NCI-H1092 treated with DMSO at 0.1 percent for 48 hours (cell line): ENCODE measurements around the gene AQP1.

Experiments used
- DNase-seq: peaks from one replicate; lab custom pipeline; 2025; lab: John Stamatoyannopoulos, UW

AQP1 gene

DNA sequence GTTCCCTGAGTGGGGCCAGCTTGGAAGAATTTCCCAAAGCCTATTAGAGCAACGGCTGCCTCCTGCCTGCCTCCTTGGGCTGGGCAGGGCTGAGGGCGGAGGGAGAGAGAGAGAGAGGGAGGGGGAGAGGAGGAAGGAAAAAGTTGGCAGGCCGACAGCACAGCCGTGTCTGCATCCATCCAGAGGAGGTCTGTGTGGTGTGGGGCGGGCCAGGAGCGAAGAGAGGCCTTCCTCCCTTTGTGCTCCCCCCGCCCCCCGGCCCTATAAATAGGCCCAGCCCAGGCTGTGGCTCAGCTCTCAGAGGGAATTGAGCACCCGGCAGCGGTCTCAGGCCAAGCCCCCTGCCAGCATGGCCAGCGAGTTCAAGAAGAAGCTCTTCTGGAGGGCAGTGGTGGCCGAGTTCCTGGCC lies at the start of gene AQP1:
Gene AQP1 (plus strand): TSS at position 293 of the 409 bp plus-strand sequence. CDS start 57 bp downstream, at position 350.
- DNase-seq = no peak

DNA sequence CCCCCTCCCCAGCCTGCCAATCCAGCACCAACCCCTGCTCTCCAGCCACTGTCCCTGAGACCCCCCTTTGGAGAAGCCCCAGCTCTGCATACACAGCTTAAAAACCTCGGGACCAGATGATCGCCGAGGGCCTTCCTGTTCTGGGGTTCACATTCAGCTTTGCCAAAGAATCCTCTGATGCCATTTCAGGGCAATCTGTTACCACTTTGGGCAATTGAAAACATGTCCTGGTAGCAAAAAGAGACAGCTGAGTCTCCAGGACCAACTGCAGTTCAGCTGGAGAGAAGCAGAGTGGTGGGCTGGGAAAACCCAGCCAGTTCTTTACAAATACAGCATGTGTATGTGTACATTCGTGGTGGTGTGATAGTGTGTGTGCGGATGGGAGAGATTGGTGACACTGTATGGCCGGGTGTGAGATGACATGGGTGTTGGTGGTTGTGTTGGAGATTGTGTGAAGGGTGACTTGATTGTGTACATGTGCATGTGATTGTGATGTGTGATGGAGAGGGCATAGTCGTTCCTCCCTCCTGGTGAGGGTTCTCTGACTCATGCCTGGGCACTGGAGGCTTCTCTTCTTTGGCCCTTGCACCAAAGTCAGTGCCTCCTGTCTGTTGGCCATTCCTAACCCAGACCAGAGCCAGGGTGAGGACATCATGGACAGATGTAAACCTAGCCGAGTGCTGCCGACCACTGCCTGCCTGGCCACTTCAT lies 48.5 kb upstream of the AQP1 start:
- DNase-seq = no peak

DNA sequence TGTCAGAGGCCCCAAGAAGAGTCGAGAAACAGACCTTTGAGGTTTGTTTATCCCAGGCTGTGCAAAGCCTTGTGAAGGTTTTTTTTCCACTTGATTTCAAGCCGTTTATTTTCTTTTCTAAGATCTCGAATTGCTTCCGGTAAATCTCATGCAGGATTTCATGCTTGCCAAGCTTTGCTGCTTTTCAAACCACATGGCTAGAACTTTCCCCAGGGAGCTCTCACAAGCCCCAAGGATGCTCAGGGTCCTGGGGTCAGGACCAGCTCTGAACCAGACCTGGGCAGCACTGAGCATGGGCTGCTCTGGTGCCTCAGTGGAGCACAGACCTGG lies 48.0 kb upstream of the AQP1 start:
- DNase-seq = no peak

- no peak for DNase-seq
Measured at GRCh38 chr7:30864101-30864500, 47.6 kb upstream of the AQP1 start.

DNA sequence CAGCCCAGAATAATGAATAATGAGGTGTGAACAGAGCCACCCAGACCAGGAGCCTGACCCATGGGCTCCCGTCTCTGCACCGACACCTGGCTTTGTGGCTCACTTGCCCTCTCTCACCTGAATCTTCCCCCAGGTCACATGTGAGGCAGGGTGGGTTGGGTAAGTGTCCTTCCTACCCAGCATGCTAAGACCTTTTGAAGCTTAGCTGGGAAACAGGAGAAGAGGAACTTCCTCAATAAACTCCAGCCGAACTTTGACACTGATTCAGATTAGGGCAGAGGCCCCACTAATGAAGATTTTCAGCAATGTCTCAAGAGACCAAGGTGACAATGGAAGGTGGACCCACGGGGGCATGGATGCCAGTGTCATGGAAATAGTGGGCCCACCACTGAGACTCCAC lies 46.6 kb upstream of the AQP1 start:
- DNase-seq = no peak

DNA sequence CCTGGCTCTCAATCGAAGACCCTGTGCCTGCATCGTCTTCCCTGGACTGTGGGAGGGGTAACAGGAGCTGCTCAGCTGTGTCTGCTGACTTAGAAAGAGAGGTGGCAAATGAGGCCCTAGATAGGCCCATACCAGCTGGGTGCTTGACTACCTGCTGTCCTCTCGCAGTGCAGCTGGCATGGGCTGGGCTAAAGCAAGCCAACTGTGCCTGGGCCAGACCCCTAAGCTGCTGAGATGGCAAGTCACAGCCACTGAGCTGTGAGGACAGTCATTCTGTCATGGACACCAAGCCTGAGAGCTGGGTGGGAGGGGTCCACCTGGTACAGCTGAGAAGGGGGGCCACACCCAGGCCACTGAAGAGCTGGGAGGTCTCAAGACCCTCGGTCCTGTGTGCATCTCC lies 45.8 kb upstream of the AQP1 start:
- DNase-seq = no peak

- no peak for DNase-seq
Measured at GRCh38 chr7:30866939-30867338, 44.7 kb upstream of the AQP1 start.

DNA sequence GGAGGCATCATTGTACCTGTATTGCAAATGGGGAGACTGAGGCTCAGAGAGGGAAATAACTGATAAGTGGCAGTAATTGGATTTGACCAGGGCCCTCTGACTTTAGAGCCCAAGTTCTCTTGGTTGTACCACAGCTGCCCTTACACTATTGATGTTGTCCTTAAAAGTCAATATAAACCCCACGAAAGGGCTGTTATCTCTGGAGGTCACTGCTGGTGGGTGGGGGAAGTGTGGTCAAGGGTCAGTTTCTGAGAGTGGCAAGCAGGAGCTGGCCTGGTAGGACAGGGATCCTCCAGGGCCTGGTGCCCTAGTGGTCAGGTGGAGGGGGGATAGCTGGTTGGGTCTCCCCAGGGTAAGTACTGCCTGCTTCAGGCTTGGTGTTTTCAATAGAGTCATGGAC lies 44.2 kb upstream of the AQP1 start:
- DNase-seq = no peak

DNA sequence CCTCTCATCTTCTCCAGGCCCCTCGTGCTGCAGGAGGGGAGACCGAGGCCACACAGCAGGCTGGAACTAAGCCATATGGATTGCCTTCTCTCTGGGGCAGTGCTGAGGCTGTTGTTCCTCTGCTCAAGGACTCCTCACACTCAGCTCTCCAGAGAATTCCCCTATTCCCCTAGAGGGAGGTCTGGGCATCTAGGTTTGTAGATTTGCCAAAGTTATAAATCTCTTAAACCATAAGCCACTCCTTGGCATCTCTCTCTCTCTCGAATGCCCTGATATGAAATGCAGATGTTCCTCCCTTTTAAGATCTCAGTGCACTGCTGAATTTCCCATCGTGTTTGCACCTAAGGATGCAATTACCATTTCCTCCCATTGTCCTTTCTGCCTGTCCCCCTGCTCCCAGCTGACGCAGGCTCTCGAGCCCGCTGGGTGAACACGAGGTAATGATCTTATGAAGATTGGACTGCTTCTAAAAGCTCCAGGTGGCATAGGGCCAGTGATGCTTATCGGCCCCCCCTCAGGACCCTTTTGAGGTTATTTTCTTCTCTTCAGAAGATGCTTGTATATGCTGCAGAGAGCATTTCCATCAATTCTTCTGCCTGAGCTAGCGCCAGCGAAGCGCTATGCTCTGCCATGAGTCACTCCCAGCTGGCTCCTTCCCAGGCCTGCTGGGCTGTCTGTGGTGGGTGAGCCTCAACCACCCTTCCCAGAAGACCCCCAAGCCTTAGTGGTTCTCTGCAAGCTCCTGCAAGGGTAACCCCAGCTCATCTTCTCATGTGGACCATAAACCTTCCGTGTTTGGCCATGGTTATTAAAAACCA lies 41.6 kb upstream of the AQP1 start:
- peak; percentile 38 for DNase-seq

DNA sequence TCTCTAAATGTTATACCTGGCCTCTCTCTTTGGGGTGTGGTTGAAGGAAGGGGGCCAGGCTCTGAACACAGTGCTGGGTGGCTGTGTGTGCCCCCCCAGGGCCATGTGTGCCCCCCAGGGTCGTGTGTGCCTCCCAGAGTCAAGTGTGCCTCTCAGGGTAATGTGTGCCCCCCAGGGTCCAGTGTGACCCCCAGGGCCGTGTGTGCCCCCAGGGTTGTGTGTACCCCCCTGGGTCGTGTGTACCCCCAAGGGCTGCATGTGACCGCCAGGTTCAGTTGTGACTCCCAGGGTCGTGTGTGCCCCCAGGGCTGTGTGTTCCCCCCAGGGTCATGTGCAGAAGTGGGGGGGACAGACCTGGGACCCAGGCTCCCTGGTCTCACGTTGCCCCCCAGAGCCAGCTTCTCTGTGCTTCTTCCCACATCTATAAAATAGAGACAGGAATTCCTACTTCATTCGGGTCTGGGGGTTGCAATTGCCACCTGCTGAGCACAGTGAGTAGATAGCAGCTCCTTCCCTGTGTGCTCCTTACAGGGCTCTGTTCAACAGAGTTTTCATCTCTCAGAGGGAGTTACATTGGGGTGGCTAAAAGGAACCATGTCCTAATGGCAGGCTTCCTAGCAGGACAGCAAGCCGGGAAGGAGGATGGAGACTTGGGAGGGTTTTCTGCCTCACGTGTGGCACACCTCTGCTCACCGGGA lies 40.7 kb upstream of the AQP1 start:
- DNase-seq = no peak

GRCh38 chr7:30871655-30872054 lies 40.0 kb upstream of the AQP1 start:
- no peak for DNase-seq

DNA sequence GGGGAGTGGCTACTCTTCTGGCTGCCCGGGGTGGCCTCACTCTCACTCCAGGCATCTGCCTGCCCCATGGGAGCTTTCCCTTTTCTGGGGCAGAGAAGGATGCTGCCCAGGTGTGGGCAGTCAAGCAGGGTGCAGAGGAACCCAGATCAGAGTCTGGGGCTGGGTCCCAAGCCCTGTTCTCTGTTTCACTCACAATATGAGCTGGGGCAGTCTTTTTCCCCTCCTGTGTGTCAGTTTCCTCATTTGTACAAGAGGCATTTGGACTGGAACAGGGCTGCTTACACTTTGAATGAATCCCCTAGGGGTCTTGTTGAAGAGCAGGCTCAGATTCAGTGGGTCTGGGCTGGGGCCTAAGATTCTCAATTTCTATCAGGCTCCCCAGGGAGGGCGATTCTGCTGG lies 38.4 kb upstream of the AQP1 start:
- DNase-seq = no peak

- no peak for DNase-seq
Measured at GRCh38 chr7:30873656-30874055, 38.0 kb upstream of the AQP1 start.

DNA sequence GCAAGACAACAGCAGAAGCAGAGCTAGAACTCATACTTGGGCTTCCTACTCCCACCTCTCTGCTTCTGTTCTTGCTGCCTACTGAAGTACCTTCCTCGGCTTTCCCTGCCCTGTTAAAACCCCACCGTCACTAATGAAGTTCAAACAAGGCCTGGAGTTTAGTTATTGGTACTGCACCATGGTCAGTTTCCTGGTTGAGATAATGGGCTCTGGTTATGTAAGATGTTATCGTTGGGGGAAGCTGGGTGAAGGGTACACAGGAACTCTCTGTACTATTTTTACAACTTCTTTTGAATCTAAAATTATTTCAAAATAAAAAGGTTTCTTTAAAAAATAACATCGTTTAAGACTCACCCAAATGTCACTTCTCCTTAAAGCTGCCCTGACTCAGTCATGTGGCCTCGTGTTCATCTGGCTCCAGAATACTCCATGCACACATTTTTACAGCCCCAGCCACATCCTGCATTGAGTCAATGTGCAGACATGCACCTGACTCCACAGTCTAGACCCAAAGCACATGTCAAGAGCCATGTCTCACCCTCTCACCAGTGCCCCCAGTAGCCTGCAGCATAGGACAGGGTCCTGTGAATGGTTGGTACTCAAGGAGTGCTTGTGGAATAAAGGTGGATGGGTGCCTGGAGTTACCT lies 36.9 kb upstream of the AQP1 start:
- DNase-seq = no peak

DNA sequence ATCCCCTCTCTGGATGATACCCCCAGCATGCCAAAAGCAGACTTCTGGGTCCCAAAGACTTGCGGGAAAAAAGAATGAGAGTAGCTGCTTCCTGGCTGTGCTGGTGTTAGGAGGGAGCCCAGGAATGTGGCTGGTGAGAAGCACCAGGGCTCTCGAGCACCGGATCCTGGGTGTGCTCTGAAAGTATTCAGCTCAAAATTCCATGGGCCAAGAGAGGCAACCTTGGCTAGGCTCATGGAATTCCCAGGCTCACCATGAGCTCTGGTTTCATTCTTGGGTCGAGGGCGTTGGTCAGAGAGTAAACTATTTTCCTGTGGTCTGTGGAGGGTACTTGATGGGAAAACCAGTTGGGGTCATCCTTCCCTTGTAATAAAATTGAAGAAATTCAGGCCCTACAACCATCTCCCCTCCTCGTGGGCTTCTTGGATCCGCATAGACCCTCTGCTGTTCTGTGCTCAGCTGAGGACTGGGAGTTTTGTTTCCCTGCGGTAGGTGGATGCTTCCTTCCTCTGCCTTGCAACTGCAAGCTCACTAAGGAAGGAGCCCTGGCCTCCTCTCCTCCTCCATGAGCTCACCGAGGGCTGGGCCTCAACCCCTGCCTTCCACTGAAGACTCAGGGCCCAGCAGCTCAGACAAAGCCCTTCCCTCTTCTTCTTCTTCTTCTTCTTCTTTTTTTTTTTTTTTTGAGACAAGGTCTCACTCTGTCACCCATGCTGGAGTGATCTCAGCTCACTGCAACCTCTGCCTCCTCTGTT lies 34.5 kb upstream of the AQP1 start:
- DNase-seq = no peak

DNA sequence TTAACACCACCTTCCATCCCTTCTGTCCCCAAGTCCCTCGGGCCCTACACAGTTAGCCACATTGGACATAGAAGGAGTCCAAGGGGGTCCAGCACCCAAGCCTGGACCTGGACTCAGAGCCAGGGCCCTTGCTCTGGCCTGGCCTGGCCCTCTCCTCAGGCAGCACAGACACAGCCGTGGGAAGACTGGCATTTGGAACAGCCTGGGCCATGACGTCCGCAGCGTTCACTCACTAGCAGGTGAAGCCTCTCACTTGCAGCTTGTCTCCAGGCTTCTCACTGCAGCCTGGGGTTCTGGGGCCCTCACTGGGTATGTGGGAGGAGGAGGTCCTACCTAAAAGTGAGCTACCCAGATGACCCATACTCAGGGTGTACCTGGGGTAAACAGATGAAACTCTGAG lies 33.7 kb upstream of the AQP1 start:
- DNase-seq = no peak

DNA sequence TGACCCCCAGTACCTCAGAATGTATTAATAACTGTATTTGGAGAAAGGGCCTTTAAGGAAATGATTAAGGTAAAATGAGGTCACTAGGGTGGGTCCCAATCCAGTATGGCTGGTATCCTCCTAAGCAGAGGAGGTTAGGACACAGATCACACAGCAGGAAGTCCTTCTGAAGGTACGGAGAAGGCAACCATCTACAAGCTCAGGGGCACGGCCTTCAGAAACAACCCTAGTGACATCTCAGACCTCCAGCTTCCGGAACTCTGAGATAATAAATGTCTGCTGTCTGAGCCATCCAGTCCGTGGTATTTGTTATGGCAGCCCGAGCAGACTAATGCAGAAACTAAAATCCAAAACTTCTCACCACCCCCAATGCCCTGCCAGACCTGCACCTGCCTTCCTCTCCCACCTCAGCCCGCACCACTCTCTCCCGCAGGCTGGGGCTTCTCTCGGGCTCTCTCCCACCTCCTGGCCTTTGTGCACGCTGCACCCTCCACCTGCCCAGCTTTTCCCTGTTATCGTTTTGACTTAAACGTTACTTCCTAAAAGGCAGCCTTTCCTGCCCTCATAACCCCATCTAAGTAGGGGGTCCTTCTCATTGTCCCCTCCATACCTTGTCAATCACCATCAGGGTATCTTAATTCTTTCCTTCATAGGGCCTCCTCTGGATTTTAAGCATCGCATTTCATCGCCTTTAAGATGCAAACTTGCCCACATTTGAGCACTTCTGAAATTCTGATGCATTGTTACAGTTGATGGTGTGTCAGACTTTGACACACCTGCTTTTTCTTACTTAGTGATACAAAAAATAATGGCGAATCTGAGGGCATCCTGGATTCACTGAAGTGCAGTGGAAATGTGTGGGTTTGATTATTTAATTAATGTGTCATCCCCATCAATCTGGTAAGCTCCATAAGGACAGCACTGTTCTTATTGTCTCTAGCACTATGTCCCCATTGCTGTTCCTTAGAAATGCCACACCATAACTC lies 32.2 kb upstream of the AQP1 start:
- no peak for DNase-seq

DNA sequence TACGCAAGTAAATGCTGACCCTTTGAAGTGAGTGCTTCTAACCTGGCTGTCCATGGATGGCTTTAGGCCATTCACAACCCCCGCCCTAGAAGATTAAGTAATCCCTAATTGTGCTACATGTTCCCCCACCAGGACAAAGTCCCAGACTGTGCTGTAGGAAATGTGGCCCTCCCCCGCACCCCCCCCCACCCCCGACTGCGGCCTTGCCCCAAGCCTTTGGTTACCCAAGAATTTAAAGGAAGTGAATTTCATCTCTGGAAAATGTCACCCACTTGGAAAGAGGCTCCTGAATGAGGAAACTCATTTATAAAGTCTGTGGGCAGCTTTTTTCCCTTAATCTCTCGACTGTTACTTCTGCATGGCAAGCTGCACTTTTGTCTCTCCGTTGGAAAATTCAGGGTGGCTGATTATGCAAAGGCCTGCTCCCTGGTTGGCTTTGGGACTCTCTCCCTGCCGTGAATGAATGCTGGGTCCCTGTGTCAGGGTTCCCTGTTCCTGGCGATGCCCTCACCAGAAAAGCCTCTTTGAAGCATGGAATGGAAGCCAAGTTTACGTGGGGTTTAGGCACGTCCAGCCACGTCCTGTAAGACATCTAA lies 31.4 kb upstream of the AQP1 start:
- no peak for DNase-seq

DNA sequence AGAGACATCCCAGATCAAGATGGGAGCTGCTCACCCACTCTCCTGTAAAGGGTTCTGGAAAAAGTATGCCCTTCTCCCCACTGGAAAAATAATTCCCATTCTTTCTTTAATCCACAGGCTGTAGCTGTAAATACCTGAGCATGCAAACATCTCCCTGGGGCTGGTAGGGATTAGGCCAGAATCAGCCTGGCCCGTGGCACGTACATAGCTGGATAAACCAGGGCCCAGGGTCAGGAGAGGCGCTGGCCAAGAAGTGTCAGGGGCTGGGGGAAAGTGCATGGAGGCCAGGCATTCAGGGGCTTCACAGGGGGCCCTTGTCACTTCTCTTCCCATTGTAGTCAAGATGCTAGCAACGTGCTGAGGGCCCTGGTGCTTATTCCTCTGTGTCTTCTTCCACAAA lies 30.7 kb upstream of the AQP1 start:
- DNase-seq = no peak

GRCh38 chr7:30881448-30881847 lies 30.2 kb upstream of the AQP1 start:
- DNase-seq = no peak
